ACC112 (cell line): ENCODE data around the gene TNPO2.
"Not testable (repeated sequence)": the region's sequence is repeated elsewhere in the genome, so short reads cannot be mapped to it uniquely, and the experiment has no call there.

Experiments
- H2AFZ ChIP-seq: fragments of 200-600 bp; sonication (generic); one replicate; pipeline ENCODE4 v1.6.0; 2017; ENCODE audit warnings: antibody characterized with exemption, low read length; ENCODE audit not compliant: unreplicated experiment
- H3K27ac ChIP-seq: fragments of 200-600 bp; sonication (generic); 2 replicates; pipeline ENCODE4 v1.5.1; 2014; ENCODE audit warnings: low read depth, mild to moderate bottlenecking, antibody characterized with exemption, low read length, moderate library complexity
- H3K27me3 ChIP-seq: fragments of 200-600 bp; sonication (generic); 2 replicates; pipeline ENCODE4 v1.6.1; 2014; ENCODE audit warnings: mild to moderate bottlenecking, antibody characterized with exemption, low read length, moderate library complexity, mixed read lengths; ENCODE audit not compliant: insufficient read depth
- H3K36me3 ChIP-seq: fragments of 200-600 bp; sonication (generic); 2 replicates; pipeline ENCODE4 v1.6.1; 2016; ENCODE audit warnings: mild to moderate bottlenecking, antibody characterized with exemption, low read length, moderate library complexity, mixed read lengths; ENCODE audit not compliant: insufficient read depth
- H3K4me1 ChIP-seq: fragments of 200-600 bp; sonication (generic); one replicate; pipeline ENCODE4 v1.6.1; 2016; ENCODE audit warnings: low read length, mixed read lengths; ENCODE audit not compliant: insufficient read depth, unreplicated experiment, control insufficient read depth
- H3K4me3 ChIP-seq: fragments of 200-600 bp; sonication (generic); 2 replicates; pipeline ENCODE4 v1.5.1; 2014; ENCODE audit warnings: mild to moderate bottlenecking, low read depth, low read length
- H3K79me2 ChIP-seq: fragments of 200-600 bp; sonication (generic); one replicate; pipeline ENCODE4 v1.6.0; 2016; ENCODE audit warnings: low read length; ENCODE audit not compliant: control insufficient read depth, unreplicated experiment, insufficient read depth

The TNPO2 gene

DNA sequence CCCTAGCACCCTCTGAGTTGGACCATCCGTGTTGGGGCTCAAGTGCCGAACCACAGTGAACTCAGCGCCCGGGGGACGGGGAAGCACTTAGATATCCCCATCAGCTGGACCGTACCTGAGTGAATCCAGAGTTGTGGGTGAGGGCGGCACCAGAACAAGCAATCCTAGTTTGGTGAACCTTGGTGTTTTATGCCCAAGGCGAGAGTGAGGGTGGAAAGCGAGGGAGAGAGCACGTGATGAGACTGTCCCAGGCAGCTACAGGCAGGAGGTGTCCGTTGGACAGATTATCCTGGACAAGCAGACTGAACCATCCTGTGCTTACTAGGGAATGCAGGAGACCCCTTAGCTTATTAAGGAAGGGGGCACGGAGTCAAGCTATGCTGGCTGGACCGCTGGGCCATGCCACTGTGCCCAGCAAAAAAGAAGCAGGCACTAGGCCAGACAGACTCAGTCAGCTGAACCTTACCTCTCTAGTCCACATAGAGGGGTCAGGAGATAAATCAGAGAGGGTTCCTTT lies 14.2 kb upstream of the TNPO2 start:
- no peaks in the 10 kb centered on the region for H3K27me3 ChIP-seq
- peak overlapping the region; percentile 44 for H2AFZ ChIP-seq
- peak overlapping the region; percentile 88 for H3K4me3 ChIP-seq
- no peaks in the 10 kb centered on the region for H3K36me3 ChIP-seq
- peak overlapping the region; percentile 82; the same call in 1 of the 2 replicates for H3K27ac ChIP-seq
- H3K79me2 ChIP-seq: peaks cover 33% of the 10 kb centered on the region
- H3K4me1 ChIP-seq: peaks cover 2% of the 10 kb centered on the region

GRCh38 chr19:12736995-12737834 lies 13.5 kb upstream of the TNPO2 start, which contains the start of gene GET3:
TSS of gene GET3 (plus strand) at chr19:12737497. CDS start at chr19:12737506, 9 bp downstream.
- Histone ChIP-seq H3K4me3 (peak within 1 kb of the TSS; percentile 88), H3K79me2 (peaks cover 40% of the 10 kb centered on the region), H3K27me3 (no peaks in the 10 kb centered on the region), H2AFZ (peak within 1 kb of the TSS; percentile 44), H3K36me3 (no peaks in the 10 kb centered on the region), H3K4me1 (peaks cover 4% of the 10 kb centered on the region), H3K27ac (peak within 1 kb of the TSS; percentile 82)

DNA sequence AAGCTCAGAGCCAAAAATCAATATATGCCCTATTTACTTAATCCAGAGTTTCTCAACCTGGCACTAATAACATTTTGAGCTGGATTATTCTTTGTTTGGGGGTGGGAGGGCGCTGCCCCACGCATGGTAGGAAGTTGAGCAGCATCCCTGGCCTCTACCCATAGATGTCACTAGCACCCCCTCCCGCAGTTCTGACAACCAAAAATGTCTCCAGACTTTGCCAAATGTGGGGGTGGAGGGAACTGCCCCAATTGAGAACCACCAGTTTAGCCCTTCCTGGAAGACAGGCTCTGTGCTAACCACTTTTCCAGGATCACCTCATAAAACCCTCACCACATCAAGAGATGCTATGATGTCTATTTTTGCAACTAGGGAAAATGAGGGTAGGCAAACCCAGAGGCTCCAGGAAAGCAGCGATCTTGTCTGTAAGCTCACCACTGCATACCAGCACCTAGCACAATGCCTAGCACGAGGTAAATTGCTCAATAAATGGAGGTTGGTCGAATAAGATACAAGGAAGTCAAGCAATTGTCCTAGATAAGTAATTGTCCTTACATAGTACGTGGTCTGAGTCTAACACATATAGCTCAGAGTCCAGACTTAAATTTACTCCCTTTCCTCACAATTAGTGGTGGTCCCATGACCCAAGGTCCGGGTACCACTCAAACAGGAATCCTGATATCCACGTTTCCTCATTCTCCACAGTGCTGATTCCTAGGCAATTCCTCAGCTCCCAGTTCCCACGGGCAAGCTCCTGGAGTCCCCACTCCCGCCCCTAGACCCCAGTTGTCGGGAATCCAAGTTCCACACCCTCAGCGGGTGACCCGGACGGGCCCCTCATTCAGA lies 9.9 kb upstream of the TNPO2 start:
- Histone ChIP-seq H3K27ac (peak overlapping the region; percentile 78), H3K27me3 (no peaks in the 10 kb centered on the region), H3K4me1 (peaks cover 4% of the 10 kb centered on the region), H3K79me2 (peaks cover 53% of the 10 kb centered on the region), H2AFZ (no peak overlapping the region), H3K36me3 (no peaks in the 10 kb centered on the region), H3K4me3 (peak overlapping the region; percentile 99)

- H2AFZ ChIP-seq: no peak overlapping the region
- peaks cover 41% of the 10 kb centered on the region for H3K79me2 ChIP-seq
- H3K27ac ChIP-seq: no peak overlapping the region
- H3K4me3 ChIP-seq: no peak overlapping the region
- H3K36me3 ChIP-seq: no peaks in the 10 kb centered on the region
- no peaks in the 10 kb centered on the region for H3K27me3 ChIP-seq
- H3K4me1 ChIP-seq: peaks cover 4% of the 10 kb centered on the region
Observed at GRCh38 chr19:12731337-12731736, 7.6 kb upstream of the TNPO2 start.

- no peak overlapping the region for H3K27ac ChIP-seq
- H2AFZ ChIP-seq: no peak overlapping the region
- peaks cover 41% of the 10 kb centered on the region for H3K79me2 ChIP-seq
- H3K4me3 ChIP-seq: no peak overlapping the region
- no peaks in the 10 kb centered on the region for H3K36me3 ChIP-seq
- H3K4me1 ChIP-seq: peaks cover 4% of the 10 kb centered on the region
- no peaks in the 10 kb centered on the region for H3K27me3 ChIP-seq
Observed at GRCh38 chr19:12730064-12730463, 6.3 kb upstream of the TNPO2 start.

DNA sequence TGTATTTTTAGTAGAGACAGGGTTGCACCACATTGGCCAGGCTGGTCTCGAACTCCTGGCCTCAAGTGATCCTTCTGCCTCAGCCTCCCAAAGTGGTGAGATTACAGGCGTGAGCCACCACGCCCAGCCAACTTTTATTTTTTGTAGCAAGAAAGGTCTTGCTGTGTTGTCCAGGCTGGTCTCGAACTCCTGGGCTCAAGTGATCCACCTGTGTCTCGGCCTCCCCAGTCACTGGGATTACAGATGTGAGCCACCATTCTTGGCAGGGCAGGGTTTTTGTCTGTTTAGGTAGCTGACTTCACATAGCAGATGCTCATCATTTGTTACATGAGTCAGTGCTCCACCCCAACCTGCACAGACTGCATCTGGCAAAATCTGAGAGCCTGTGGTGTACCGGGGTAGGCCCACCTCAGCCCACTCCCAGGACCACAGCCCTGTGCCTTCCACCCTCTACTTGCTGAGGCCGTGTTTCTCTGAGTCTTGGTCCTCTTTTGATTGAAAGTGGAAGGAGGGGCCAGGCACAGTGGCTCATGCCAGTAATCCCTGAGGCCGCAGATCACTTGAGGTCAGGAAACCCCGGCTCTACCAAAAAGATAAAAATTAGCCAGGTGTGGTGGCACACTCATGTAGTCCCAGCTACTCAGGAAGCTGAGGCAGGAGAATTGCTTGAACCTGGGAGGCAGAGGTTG lies 4.2 kb upstream of the TNPO2 start:
- H3K27me3 ChIP-seq: no peaks in the 10 kb centered on the region
- H3K27ac ChIP-seq: no peak overlapping the region
- H3K79me2 ChIP-seq: peaks cover 33% of the 10 kb centered on the region
- H3K4me3 ChIP-seq: no peak overlapping the region
- no peak overlapping the region for H2AFZ ChIP-seq
- peaks cover 2% of the 10 kb centered on the region for H3K4me1 ChIP-seq
- H3K36me3 ChIP-seq: no peaks in the 10 kb centered on the region

GRCh38 chr19:12726988-12727316 lies 3.2 kb upstream of the TNPO2 start:
- no peaks in the 10 kb centered on the region for H3K36me3 ChIP-seq
- no peaks in the 10 kb centered on the region for H3K4me1 ChIP-seq
- H3K27me3 ChIP-seq: no peaks in the 10 kb centered on the region
- no peak overlapping the region for H3K4me3 ChIP-seq
- H3K27ac ChIP-seq: no peak overlapping the region
- H2AFZ ChIP-seq: no peak overlapping the region
- H3K79me2 ChIP-seq: peaks cover 25% of the 10 kb centered on the region

DNA sequence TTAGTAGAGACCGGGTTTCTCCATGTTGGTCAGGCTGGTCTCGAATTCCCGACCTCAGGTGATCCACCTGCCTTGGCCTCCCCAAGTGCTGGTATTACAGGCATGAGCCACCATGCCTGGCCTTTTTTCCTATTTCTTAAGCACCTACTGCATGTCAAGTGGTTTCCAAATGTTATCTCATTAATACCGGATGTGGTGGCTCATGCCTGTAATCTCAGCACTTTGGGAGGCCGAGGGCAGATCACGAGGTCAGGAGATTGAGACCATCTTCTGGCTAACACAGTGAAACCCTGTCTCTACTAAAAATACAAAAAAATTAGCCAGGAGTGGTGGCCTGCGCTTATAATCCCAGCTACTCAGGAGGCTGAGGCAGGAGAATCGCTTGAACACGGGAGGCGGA lies 1.9 kb upstream of the TNPO2 start:
- H3K27me3 ChIP-seq, H3K4me1 ChIP-seq, H3K4me3 ChIP-seq, H3K27ac ChIP-seq, H3K36me3 ChIP-seq, H2AFZ ChIP-seq: not testable (repeated sequence)
- H3K79me2 ChIP-seq: peaks cover 27% of the 10 kb centered on the region

DNA sequence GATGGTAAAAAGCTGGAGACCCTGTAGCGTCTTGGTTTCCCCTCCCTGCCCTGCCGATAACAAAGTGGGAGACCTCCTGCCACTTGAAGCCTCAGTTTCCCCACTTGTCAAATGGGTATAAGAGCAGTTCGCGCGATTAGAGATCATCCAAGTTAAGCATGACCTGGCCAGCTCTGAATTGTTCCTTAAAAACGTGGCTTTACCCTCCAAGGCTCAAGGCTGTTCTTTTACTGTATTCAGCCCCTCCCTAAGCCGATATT lies 421 bp downstream of the TNPO2 start:
- peak overlapping the region; percentile 80 for H2AFZ ChIP-seq

DNA sequence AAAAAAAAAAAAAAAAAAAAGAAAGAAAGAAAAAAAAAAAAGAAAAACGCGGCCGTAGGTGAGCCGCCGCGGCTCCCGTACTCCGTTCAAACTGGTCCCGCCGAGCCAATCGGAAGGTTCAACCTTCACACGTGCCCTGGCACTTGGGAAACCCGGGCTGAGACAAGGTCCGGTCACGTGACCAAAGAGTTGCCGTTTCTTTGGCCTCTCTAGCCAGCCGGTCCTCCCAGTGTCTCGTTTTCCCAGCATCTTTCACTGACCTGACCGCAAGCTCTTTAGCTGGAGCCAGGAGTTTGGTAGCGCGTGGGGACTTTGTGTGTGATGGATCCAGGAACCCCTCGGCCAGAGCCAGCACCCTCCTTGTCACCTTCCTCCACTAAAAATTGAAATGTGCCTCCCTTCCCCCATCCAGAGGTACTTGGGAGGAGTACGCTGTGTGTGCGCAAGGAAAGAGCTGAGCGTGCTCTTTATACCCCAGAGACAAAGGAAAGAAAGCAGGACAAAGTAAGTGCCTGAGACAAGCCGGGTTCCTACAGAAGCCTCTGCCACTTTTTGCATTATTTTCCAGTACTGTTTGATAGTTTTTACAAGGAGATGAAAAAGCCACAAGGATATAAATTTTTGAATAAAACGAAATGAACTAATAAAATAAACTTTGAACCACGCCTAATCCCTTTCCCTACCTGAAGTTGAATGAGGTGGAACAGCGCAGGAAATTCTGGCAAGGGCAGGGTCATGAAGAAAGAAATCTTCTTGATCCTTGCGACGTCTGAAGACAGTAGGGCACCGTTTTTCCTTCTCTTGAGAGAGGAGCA lies 959 bp downstream of the TNPO2 start:
- Histone ChIP-seq H3K36me3 (no peaks in the 10 kb centered on the region), H3K27me3 (no peaks in the 10 kb centered on the region), H3K4me1 (peaks cover 14% of the 10 kb centered on the region), H2AFZ (peak overlapping the region; percentile 61), H3K4me3 (peak overlapping the region; percentile 98), H3K27ac (peak overlapping the region; percentile 90), H3K79me2 (peaks cover 48% of the 10 kb centered on the region)

More for the DNA sequence above, 421 bp downstream of the TNPO2 start:
- Histone ChIP-seq H3K36me3 (no peaks in the 10 kb centered on the region), H3K4me3 (peak overlapping the region; percentile 98), H3K4me1 (peaks cover 13% of the 10 kb centered on the region), H3K79me2 (peaks cover 44% of the 10 kb centered on the region), H3K27me3 (no peaks in the 10 kb centered on the region), H3K27ac (peak overlapping the region; percentile 69)
